ENCODE results near the gene CPT1B.

- no peak for TF ChIP-seq POLR2A (IDR thresholded peaks at IDR 0.05; ENCODE audit: control extremely low read depth in 1 of 2, low read depth in 2 of 2, low read length in 2 of 2)
- no peak for TF ChIP-seq CTCF (IDR thresholded peaks at IDR 0.05; ENCODE audit: control extremely low read depth in 1 of 3, insufficient read depth in 1 of 3, low read depth in 1 of 3, low read length in 3 of 3)
- TF ChIP-seq GABPA (IDR thresholded peaks at IDR 0.05; ENCODE audit: borderline replicate concordance, insufficient read depth, low read length) = no peak
- no peak for TF ChIP-seq SP4 (IDR thresholded peaks at IDR 0.05; ENCODE audit: low read length)
- no peak for TF ChIP-seq ATF2 (IDR thresholded peaks at IDR 0.05; ENCODE audit: low read length)
Measured at GRCh38 chr22:50612528-50613221, 34.4 kb upstream of the CPT1B start.
